ENCODE measurements around the gene TBK1.

- no peak for TF ChIP-seq EZH2phosphoT487 (IDR thresholded peaks at IDR 0.05; ENCODE audit: low read length)
- TF ChIP-seq CTCF (IDR thresholded peaks at IDR 0.05; ENCODE audit: low read length) = no peak
Measured at GRCh38 chr12:64496839-64497400, 45.0 kb downstream of the TBK1 start.
